ENCODE measurements around the gene TKFC.

TKFC gene

DNA sequence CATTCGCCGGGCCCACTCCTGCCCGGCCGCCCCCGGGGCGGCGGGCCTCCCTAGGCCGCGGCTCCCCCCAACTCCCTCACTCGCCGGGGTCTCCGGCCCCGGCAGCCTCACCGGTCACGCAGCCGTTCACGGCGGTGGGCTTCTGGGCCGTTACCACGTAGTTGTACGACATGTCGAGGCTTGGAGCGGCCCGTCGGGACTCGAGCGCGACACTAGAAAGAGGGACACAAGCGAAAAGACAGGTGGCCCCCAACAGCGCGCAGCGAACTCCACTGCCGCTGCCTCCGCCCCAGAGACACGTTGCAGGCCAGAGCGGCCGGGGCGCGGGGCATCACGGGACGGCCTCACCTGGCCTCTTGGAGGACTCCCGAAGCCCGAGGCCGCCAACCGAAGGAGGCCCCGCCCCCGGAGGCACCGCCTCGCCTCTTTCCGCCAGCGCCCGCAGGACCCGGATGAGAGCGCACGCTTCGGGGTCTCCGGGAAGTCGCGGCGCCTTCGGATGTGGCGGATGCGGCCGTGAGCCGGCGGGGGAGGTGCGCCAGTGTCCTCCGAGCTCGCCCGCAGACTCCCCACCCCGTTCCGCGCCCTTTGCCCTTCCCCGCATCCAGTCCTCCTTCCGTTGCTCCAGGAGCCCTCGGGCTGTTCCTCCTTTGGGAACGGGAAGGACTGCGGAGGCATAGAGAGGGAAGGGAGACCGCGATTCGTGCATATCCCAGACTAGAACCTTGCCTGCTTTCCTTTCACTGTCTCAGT is at the start of gene TKFC, which contains the start of gene DDB1:
TSS of gene TKFC (plus strand) at position 432 of the 753 bp plus-strand sequence. CDS start 1,501 bp downstream, outside the sequence.
TSS of gene DDB1 (minus strand) at position 309 of the 753 bp plus-strand sequence. CDS start at position 172, 137 bp downstream.
- DNase-seq (ENCODE audit: low read depth in 2 of 2) = peak; percentile 97 to 98

- DNase-seq (ENCODE audit: low read depth in 2 of 2) = no peak
Observed at GRCh38 chr11:61283613-61284012, 49.4 kb upstream of the TKFC start.

- no peak for DNase-seq (ENCODE audit: low read depth in 2 of 2)
Observed at GRCh38 chr11:61287338-61287977, 45.6 kb upstream of the TKFC start.

- DNase-seq (ENCODE audit: low read depth in 2 of 2) = no peak
Observed at GRCh38 chr11:61290905-61291690, 41.9 kb upstream of the TKFC start.

DNA sequence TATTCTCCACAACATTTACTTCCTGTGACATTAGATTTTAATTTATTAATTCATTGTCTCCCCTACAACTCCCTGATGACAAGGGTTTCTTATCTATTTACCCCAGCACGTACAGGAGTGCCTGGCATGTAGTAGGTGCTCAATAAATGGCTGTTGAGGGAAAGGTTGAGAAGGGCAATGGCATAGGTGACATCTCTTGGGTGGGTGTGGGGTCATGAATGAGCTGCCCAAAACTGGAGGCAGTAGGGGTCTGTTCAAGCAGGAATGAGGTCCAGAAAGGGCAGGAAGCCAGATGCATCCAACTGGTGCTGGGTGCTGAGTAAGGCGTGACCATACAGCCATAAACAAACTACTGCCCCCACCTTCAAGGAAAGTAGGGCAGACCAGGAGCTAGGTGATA is 40.7 kb upstream of the TKFC start:
- no peak for DNase-seq (ENCODE audit: low read depth in 2 of 2)

GRCh38 chr11:61293867-61294716 is 38.9 kb upstream of the TKFC start:
- peak; percentile 47 to 50 for DNase-seq (ENCODE audit: low read depth in 2 of 2)

DNA sequence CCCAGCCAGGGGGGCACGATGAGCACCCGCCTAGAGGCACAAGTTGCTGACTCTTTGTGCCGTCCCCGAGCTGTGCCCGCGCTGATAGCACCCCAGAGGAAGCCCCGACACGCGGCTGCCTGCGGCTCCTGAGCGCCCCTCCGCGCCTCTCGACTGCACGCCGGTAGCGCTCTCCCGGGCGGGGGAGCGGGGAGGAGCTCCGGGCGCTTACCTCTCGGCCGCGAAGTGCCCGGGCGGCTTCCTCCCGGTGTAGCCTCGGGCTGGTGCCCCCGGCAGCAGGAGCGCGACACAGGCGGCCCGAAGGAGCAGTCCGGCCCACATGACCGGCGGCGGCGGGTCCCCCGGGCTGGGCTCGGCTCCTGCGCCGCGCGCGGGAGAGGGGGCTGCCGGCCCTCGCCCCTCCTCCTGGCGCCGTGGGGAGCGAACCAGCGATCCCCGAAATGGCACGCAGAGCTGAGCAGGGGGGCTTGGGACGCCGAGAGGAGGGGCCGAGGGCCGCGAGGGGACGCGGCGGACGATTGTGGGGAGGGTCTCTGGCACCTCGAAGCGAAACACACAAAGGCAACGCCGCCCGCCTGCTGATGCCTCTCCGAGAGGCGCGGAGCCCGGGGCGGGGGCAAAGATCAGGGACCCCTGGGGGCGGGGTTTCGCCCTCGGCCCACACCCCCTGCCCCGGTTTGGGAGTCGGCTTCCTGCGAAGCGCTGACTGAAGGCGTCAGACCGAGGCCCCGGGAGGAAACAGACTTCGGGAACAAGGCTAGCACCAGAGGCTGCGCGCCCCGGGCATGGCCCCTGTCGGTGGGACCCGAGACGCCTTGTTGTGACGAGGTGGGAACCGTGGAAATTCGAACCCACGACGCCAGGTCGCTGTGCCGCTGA is 38.1 kb upstream of the TKFC start, which contains the start of gene VWCE:
TSS of gene VWCE (minus strand) at position 600 of the 879 bp plus-strand sequence. CDS start at position 321, 279 bp downstream.
- peak; percentile 64 to 65 for DNase-seq (ENCODE audit: low read depth in 2 of 2)

- DNase-seq (ENCODE audit: low read depth in 2 of 2) = no peak
Observed at GRCh38 chr11:61295596-61295926, 37.5 kb upstream of the TKFC start.

DNA sequence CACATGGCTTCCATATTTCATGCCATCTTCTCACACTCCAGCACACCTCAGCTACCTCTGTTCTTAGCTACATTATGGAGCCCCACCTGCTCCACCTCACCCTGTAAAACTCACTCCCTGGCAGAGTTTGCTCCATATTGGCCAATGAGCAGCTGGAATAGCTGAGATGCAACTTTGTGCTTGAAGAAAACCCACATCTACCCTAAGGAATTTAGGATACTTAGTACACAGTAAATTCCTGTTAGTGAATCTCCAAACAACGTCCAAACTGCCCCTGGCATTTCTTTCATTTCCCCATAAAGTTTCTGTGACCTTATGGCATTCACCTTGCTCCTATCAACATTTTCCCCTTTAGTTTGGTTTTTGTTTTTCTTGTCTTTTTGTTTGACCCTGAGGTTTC is 35.7 kb upstream of the TKFC start:
- DNase-seq (ENCODE audit: low read depth in 2 of 2) = no peak

DNA sequence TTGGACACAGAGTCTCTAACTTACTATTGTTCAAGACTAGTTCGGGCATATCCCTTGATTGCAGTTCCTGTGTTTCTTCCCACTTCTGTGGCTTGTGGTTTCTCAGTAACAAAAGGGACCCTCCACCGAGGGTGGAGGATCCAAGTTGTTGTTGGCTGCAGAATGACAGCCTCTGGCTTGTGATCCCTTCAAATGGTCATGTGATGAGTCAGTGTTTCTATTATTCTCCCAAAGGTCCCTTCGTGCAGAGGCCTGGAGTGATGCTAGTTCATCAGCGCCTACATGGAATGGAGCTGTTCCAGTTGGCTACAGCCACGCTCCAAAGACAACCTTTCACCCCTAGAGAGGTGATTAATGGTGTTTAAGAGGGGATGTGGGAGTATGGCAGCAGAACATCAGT is 35.3 kb upstream of the TKFC start:
- no peak for DNase-seq (ENCODE audit: low read depth in 2 of 2)

DNA sequence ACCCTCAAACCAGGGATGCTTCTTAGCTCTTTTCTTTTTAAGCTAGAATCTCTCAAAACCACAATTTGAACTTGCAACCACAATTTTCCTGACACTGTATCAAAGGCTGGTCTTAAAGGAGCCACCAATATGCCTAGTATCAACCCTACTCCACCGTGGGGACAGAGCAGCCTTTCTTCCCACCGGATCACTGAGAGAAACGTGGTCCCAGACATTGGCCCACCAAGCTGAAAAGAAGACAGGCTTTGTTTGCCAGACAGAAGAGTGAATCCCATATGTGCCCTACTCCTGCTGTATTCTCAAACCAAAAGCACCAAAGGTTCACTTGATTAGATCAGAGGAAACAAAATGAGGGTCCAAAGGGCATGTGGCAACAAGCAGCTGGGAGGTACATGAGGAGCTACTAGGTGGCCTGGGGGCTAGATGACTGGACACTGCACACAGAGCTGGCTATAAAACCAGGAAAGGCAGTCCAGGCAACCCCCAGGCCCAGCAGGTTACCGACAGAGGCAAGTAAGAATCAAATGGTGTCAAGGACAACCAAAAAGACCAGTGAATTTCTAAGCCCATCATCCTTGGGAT is 34.3 kb upstream of the TKFC start:
- DNase-seq (ENCODE audit: low read depth in 2 of 2) = no peak

- DNase-seq (ENCODE audit: low read depth in 2 of 2) = no peak
Observed at GRCh38 chr11:61302550-61302949, 30.5 kb upstream of the TKFC start.

GRCh38 chr11:61303725-61304124 is 29.3 kb upstream of the TKFC start:
- DNase-seq (ENCODE audit: low read depth in 2 of 2) = no peak

DNA sequence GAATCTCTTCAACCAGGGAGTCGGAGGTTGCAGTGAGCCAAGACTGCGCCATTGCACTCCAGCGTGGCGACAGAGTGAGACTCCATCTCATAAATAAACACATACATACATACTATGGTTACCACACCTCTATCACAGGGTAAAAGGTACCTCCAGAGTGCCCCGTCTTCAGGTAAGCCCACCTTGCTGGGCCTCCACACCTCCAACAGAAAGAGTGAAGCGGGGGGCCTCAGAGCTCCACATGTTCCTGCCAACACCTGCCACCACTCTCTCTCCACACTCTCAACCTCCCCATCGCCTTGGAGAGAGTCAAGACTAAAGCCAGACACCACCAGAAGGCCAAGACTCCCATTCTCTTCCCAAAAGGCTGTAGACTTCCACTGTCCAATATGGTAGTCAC is 27.6 kb upstream of the TKFC start:
- no peak for DNase-seq (ENCODE audit: low read depth in 2 of 2)

DNA sequence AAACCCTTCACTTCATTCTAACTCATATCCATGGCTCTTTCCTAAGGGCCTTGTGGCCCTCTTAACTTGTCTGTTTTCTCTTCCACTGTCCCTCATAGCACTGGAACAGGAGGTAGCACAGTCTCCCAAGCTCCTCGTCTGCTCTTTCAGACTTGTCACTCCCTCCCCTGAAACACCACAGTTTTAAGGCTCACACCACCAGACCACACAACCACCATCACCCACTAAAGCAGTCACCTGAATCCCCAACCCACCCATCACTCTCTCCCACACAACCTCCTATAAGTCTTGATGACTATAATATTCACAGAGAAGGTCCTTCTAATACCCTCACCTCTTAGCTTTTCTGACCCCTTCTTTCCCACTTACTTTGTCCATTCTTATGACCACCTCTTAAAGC is 26.8 kb upstream of the TKFC start:
- DNase-seq (ENCODE audit: low read depth in 2 of 2) = no peak

GRCh38 chr11:61307354-61307753 is 25.7 kb upstream of the TKFC start:
- no peak for DNase-seq (ENCODE audit: low read depth in 2 of 2)

- no peak for DNase-seq (ENCODE audit: low read depth in 2 of 2)
Observed at GRCh38 chr11:61309141-61309540, 23.9 kb upstream of the TKFC start.

GRCh38 chr11:61309739-61310138 is 23.3 kb upstream of the TKFC start:
- peak in 1 of 2 donors; percentile 26 for DNase-seq (ENCODE audit: low read depth in 2 of 2)

DNA sequence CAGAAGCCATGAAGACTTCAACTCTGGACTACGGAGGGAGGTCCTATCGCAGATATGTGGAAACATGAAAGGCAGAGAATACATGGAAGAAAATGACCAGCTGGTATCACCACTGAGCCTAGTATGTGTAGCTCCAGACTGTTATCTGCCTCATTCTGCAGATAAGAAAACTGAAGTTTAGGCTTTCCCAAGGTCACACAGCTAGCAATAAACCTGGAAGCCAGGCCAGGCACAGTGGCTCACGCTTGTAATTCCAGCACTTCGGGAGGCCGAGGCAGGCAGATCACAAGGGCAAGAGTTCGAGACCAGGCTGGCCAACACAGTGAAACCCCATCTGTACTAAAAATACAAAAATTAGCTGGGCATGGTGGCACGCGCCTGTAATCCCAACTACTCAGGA is 22.3 kb upstream of the TKFC start:
- no peak for DNase-seq (ENCODE audit: low read depth in 2 of 2)

- no peak for DNase-seq (ENCODE audit: low read depth in 2 of 2)
Observed at GRCh38 chr11:61315260-61315659, 17.8 kb upstream of the TKFC start.
